DMS 273 (cell line): ENCODE results near the gene ZNF799.
A peak's percentile ranks its signal among the peaks of the same experiment; 100 is the strongest.
"Not testable (repeated sequence)": the region's sequence is repeated elsewhere in the genome, so short reads cannot be mapped to it uniquely, and the experiment has no call there.

ENCODE experiments used
- DNase-seq: peaks from one replicate; lab custom pipeline; 2025; ENCODE audit not compliant: unreplicated experiment; lab: John Stamatoyannopoulos, UW

The ZNF799 gene

GRCh38 chr19:12364391-12365235 is 36.5 kb downstream of the ZNF799 start:
- DNase-seq, result peak; percentile 43

- DNase-seq, result not testable (repeated sequence)
Measured at GRCh38 chr19:12362236-12362635, 38.8 kb downstream of the ZNF799 start.

GRCh38 chr19:12353375-12353774 is 47.7 kb downstream of the ZNF799 start:
- DNase-seq, result no peak

GRCh38 chr19:12350890-12351197 is 50.2 kb downstream of the ZNF799 start:
- no peak for DNase-seq

- no peak for DNase-seq
Measured at GRCh38 chr19:12350185-12350889, 50.7 kb downstream of the ZNF799 start.

GRCh38 chr19:12346896-12347295 is 54.2 kb downstream of the ZNF799 start:
- peak; percentile 10 for DNase-seq

GRCh38 chr19:12345197-12345596 is 55.9 kb downstream of the ZNF799 start:
- no peak for DNase-seq
